Thyroid gland (tissue), 4 donors: Measurements from ENCODE around the gene MEOX2.

Source experiments
- POLR2A ChIP-seq, 2 donors: fragments of 450-650 bp; IDR thresholded peaks; one replicate each; pipeline ENCODE4 v1.6.1; 2017; ENCODE audit warnings: antibody characterized with exemption in 2 of 2, mild to moderate bottlenecking in 2 of 2, moderate library complexity in 1 of 2
- TF ChIP-seq, protein P1 (sequence below), 6 experiments: fragments of 200-600 bp in 3 of 6; fragments of 450-650 bp in 3 of 6; sonication (generic) in 3 of 6; IDR thresholded peaks; one replicate each; pipeline ENCODE4 v1.5.1; 2016 to 2019; ENCODE audit warnings: antibody characterized with exemption in 6 of 6, mild to moderate bottlenecking in 2 of 6, inconsistent platforms in 1 of 6, moderate library complexity in 1 of 6

DNA sequence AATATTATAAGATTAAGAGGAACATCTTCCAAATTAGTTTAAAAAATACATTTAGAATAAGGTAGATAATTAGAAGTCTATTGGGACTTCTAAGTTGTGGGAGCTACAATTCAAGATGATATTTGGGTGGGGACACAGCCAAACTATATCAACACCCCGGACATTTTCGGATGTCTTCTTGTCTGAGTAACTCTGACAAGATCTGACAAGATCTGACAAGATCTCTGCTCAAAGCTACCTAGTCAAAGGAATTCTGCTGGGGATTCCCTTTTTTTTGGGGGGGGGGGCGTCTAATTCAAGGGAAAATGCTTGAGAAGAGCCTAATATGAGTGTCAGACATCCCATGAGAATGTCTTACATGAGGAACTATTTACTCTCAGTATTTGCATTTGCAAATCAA lies 119.4 kb downstream of the MEOX2 start:
- TF ChIP-seq, protein P1, sequence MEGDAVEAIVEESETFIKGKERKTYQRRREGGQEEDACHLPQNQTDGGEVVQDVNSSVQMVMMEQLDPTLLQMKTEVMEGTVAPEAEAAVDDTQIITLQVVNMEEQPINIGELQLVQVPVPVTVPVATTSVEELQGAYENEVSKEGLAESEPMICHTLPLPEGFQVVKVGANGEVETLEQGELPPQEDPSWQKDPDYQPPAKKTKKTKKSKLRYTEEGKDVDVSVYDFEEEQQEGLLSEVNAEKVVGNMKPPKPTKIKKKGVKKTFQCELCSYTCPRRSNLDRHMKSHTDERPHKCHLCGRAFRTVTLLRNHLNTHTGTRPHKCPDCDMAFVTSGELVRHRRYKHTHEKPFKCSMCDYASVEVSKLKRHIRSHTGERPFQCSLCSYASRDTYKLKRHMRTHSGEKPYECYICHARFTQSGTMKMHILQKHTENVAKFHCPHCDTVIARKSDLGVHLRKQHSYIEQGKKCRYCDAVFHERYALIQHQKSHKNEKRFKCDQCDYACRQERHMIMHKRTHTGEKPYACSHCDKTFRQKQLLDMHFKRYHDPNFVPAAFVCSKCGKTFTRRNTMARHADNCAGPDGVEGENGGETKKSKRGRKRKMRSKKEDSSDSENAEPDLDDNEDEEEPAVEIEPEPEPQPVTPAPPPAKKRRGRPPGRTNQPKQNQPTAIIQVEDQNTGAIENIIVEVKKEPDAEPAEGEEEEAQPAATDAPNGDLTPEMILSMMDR (IDR thresholded peaks at IDR 0.05) = no peak
- no peak for TF ChIP-seq POLR2A (IDR thresholded peaks at IDR 0.05)
